ENCODE data around the gene ABR. TPM values are rescaled to one million over a fixed set of nuclear protein-coding genes. Genes with fewer than 3 reads are reported as not detected.

Gene ABR

GRCh38 chr17:953767-954166 lies 226.0 kb downstream of the ABR start:
- H3K79me1 ChIP-seq (replicated peaks; ENCODE audit: low read length, poor library complexity, severe bottlenecking): peaks cover 11% of the 10 kb centered on the region
- H3K36me3 ChIP-seq (ENCODE audit: control insufficient read depth in 1 of 2, insufficient read depth in 2 of 2, low read depth in 1 of 2, low read length in 2 of 2): peaks cover 0 to 16% of the 10 kb centered on the region in 2 experiments
- no peak overlapping the region for H2AFZ ChIP-seq (ENCODE audit: low read depth, low read length)
- no peaks in the 10 kb centered on the region for H3K9me3 ChIP-seq (ENCODE audit: control insufficient read depth, low read length)
- H3K23ac ChIP-seq (ENCODE audit: low read length in 2 of 2): no peak overlapping the region
- H3K14ac ChIP-seq (ENCODE audit: low read length in 2 of 2): no peak overlapping the region
- H3K9ac ChIP-seq (ENCODE audit: low read length): no peak overlapping the region
- H2BK120ac ChIP-seq (ENCODE audit: low read depth, low read length): peak overlapping the region; percentile 23
- peak overlapping the region; percentile 40 for H4K8ac ChIP-seq (ENCODE audit: low read length)
- H3K4ac ChIP-seq (ENCODE audit: low read depth in 1 of 2, low read length in 2 of 2): peak overlapping the region in 1 of 2 experiments; percentile 6
- H2BK12ac ChIP-seq (ENCODE audit: low read length in 2 of 2): peak overlapping the region; percentile 17 to 71
- H3K18ac ChIP-seq (ENCODE audit: low read depth in 1 of 2, low read length in 2 of 2): peak overlapping the region in 1 of 2 experiments; percentile 52
- peaks cover 0 to 19% of the 10 kb centered on the region in 2 experiments for H3K27me3 ChIP-seq (ENCODE audit: control insufficient read depth in 1 of 2, insufficient read depth in 1 of 2, low read length in 2 of 2)
- peaks cover 42% of the 10 kb centered on the region for H3K4me1 ChIP-seq (ENCODE audit: control insufficient read depth, insufficient read depth, low read depth, low read length)
- H3K27ac ChIP-seq (ENCODE audit: low read length, poor library complexity, severe bottlenecking): peak overlapping the region; percentile 98
- H3K4me2 ChIP-seq (ENCODE audit: low read length, poor library complexity, severe bottlenecking): no peak overlapping the region
- peak overlapping the region; percentile 79 for H2AK5ac ChIP-seq (ENCODE audit: low read length, severe bottlenecking)
- DNase-seq: no peak
- 95% methylated on average over 16 of the region's 16 CpGs for WGBS
- H2BK5ac ChIP-seq (ENCODE audit: low read depth, low read length, poor library complexity, severe bottlenecking): no peak overlapping the region
- no peak overlapping the region for H2BK15ac ChIP-seq (ENCODE audit: low read depth, poor library complexity, severe bottlenecking)
- H3K4me3 ChIP-seq (ENCODE audit: insufficient read depth in 1 of 2, low read depth in 1 of 2, low read length in 2 of 2): peak overlapping the region in 1 of 2 experiments; percentile 18
- H4K91ac ChIP-seq (ENCODE audit: low read length): peak overlapping the region; percentile 62

Small RNA genes within 50 kb of the gene (small RNA-seq; reads per million reads assigned to genes)
- not detected for gene AC016292.2 (ENCODE audit: low read depth)
- not detected for gene MIR3183 (ENCODE audit: low read depth)
- not detected for gene RF00017 (ENCODE audit: low read depth)
